ENCODE measurements around the gene TRIM36.
A peak's percentile ranks its signal among the peaks of the same experiment; 100 is the strongest.

Gene TRIM36, protein sequence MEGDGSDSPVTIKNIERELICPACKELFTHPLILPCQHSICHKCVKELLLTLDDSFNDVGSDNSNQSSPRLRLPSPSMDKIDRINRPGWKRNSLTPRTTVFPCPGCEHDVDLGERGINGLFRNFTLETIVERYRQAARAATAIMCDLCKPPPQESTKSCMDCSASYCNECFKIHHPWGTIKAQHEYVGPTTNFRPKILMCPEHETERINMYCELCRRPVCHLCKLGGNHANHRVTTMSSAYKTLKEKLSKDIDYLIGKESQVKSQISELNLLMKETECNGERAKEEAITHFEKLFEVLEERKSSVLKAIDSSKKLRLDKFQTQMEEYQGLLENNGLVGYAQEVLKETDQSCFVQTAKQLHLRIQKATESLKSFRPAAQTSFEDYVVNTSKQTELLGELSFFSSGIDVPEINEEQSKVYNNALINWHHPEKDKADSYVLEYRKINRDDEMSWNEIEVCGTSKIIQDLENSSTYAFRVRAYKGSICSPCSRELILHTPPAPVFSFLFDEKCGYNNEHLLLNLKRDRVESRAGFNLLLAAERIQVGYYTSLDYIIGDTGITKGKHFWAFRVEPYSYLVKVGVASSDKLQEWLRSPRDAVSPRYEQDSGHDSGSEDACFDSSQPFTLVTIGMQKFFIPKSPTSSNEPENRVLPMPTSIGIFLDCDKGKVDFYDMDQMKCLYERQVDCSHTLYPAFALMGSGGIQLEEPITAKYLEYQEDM

DNA sequence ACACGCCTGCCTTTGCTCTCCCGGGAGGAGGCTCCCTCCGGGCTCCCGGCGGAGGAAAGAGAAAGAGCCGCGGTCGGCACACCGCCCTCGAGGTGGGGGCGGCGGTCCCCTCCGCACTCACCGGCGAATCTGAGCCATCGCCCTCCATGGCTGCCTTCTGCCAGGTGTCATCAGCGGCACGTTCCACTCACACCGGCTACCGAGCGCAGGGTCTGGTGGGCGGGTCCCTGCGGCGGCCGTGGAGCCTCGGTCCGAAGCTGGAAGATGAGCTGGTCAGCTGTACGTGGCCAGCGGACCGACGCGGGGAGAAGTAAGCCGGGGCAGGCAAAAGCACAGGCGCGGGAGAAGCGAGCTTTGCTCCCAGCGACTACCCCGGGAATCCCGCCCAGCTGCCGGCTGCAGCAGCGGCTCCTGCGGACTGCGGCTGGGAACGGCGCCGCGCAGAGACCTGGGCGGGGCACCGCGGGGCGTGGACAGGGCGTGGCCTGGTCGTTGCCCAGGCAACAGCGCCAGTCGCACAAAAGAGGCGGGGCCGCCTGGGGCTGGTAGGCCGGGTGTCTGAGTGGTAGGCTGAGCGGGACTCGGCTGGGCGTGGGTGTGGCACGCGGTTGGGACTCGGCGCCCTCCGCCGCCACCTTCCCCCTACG is at the start of gene TRIM36:
Gene TRIM36, minus strand, starts transcription at position 422 of the 647 bp plus-strand sequence. Its CDS starts 274 bp downstream, at position 148.
- peak; percentile 98 for ATAC-seq

DNA sequence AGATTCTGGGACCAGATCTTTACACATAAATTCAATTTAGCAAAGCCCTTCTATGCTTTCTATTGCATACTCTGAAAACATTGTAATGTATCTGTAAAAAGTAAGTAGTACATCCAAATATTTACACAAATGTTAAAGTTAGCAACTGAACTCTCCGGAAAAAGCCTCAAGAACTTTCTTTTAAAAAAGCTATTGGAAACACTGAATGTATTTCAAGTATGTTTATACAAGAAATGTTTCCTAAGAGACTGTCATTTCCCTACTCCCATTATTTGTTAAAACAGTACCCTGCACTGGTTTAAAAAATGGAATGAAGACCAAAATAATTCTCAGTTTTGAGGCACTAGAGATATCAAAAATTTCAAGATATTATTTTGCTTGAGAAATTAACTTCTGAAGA is 44.8 kb upstream of the TRIM36 start:
- no peak for ATAC-seq

DNA sequence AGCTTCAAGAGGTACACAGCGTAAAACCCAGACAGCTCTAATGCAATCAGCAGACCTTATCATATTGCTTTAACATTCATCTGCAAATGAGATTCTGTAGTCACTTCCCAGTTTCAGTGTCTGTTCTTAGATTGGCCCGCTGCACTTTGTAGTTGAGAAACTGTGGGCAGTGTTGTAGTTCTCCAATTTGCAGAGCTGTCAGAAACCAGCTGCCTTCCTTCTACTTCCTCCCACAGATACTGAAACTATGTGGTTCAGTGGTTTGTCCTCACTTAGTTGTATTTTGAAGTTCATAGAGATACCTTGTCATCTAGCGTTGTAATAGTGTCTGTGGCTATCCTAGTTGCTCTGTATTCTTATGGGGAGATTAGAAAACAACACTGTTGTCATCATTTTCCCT is 39.6 kb upstream of the TRIM36 start:
- ATAC-seq: peak; percentile 95 to 97

DNA sequence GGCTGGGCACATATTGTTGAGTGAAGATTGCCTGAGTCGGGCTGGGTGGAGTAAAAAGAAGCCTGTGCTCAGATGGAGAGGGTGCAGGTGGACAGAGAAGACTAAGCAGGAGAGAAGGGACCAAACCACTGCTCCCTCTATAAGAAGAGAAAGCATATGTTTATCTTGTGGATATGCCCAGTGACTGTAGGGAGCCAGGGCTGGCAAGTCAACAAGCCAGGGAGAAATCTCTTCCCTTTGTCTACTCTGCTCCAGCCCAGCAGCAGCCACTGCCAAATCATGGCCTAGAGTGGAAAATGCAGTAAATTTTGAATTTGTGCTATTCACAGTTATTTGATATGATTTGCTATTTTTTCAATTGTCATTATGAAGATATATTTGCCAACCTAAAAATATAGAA is 33.2 kb upstream of the TRIM36 start:
- ATAC-seq: no peak

DNA sequence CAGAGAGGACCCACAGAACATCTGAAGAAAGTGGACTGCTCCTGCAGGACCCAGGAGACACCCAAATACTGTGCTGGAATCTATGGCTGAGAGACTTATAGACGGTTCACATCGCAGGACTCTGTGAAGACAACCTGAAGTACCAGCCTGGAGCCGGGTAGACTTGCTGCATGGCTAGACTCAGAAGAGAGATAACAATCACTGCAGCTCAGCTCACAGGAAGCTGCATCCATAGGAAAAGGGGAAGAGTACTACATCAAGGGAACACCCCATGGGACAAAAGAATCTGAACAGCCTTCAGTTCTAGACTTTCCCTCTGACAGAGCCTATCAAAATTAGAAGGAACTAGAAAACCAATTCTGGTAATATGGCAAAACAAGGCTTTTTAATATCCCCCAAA is 26.5 kb upstream of the TRIM36 start:
- ATAC-seq: no peak

DNA sequence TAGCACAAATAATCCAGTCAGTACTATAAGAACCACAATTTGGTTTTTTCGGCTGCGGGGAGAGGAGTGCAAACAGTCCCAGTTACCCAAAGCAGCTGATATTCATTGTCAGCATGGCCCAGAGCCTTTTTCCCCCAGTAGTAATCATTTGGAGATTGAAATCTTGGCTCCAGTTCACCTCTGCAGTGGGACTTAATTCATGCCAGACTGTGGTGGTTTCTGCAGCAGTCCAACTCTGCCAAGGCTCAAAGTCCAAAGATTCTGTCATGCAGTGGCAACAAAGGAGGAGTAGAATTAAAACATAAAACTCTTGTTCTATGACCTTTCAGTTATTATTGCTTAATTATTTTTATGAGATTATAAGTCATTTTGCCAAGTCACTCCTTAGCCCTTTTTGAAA is 25.0 kb upstream of the TRIM36 start:
- no peak for ATAC-seq

DNA sequence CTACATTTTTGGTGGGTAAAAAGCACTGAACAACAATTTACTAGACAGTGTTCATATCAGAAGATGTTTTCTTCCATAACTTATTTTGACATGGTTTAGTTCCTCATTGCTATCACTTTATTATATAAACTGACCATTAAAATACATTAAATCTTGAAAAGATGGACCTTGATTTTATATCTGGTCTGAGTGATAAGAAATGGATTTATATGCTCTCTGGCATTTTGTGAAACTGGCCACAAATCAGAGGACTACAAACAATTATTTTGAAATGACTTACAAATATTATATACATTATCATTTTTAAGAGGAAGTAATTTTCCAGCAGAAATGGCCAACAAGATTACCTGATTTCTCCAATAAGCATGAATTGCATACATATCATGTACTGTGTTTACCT is 23.6 kb upstream of the TRIM36 start:
- ATAC-seq: no peak

DNA sequence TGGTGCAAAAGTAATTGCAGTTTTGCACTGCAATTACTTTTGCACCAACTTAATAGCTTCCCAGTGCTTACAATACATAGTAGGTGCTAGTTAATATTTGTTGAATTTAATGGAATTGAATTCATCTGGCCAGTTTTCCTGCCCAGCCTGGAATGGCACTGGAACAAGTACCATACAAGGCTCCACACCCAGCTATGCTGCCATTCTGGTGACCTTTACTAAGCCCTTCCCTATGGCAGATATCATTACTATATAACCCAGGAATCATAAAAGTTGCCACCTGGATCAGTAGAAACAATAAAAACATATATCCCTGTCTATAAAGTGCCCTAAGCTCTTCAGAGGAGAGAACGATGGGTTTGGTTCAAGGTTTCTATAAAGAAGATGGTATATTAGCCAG is 22.4 kb upstream of the TRIM36 start:
- ATAC-seq: no peak

DNA sequence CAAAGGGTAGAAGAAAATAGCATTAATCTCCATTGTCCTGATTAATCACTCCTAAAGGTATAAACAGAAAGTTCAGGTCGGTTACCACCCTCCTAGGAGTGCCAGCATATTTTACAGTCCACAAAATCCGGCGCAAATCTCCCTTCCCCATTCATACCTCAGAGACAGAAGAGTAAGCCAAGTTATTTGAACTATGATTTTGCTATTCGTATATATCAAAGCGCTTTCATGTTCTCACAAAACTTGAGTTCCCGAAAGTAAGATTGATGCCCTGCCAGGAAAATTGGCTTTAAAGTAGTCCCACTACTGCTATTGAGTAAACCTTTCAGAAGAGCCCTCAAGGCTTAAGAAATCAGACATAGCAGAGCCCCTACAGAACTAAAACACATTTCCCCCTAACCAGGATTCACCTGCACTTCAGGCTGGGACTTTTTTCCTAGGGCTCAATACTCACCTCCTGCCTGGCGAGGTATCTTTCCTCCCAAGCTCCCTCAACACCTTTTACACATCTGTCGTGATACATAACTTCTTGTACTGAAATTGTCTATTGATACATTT is 21.8 kb upstream of the TRIM36 start:
- no peak for ATAC-seq

DNA sequence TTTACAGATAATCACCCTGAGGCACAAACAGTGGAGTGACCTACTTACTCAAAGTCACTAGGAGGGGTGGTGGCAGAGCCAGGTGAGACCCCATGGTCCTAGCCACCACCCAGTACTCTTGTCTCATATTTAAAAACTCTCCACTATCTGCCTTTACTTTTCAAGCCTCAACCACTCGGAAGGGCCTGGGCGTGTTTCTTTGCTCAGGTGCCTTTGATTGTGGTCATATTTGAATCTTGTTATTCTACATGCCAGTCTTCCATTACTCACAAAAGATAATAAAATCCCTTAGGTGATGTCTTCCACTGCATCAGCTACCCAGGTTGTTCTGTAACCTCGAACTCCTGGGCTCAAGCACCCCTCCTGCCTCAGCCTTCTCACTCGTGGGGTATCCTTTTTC is 20.7 kb upstream of the TRIM36 start:
- no peak for ATAC-seq

DNA sequence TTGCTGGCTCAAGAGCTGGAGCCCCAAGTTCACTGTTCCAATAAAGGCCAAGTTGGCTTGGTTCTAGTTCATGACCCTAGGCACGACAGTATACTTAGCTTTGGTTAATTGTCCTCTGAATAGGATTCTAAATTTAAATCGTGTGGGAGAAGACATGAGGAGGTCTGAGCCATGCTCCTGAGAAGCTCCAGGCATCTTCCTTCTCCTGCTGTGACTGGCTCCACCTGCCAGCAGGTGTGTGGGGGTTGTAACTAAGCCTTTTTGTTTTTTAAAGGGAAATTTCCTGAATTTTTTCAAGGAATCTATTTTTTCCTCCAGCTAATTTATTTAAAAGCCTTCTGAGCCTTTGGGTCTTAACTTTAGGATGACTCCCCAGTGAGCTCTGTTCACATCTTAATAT is 20.2 kb upstream of the TRIM36 start:
- ATAC-seq: no peak

DNA sequence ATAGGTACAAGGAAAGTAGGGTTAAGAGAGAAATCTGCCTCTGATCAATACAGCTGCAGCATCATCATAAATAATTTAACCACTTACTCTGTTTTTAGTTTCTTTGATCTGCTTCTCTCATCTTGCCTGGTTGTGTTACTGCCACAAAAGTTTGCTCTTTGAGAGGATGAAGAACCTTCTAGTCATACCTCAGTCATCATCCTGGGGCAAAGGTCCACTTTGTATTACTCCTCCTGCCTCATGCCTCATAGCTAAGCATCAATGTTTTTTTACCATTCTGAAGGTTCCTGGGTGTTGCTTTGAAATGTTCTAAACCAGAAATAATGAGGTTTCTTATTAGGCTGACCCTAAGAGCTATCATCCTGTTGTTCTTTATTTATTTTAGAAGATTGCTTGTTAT is 17.1 kb upstream of the TRIM36 start:
- no peak for ATAC-seq

DNA sequence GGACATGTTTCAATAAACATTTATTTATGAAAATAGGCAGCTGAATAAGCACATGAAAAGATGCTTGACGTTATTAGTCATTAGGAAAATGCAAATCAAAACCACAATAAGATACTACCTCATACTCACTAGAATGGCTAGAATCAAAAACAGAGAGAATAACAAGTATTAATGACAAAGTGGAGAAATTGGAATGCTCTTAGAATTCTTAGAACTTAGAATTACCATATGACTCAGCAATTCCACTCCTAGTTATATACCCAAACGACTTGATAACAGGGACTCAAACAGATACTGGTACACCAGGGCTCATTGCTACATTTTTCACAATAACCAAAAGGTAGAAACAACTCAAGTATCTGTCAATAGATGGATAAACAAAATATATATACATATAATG is 15.1 kb upstream of the TRIM36 start:
- peak; percentile 66 to 79 for ATAC-seq

DNA sequence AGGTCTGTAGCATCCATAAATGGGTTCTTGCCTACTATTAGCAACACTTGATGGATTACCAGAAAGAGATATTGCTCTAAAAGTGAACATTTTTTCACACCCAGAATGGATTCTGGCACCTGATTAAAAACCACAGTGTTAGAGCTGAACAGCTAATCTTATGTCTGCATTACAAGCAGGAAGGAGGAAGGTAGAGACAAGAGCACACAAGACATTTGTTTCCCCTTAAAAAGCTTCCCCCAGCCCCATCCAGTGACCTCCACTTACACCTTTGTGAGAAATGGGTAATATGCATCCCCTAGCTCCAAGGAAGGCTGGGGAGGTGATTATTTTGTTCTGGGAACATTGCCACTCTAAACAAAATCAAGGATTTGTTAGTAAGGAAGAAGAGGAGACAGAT is 12.0 kb upstream of the TRIM36 start:
- no peak for ATAC-seq

DNA sequence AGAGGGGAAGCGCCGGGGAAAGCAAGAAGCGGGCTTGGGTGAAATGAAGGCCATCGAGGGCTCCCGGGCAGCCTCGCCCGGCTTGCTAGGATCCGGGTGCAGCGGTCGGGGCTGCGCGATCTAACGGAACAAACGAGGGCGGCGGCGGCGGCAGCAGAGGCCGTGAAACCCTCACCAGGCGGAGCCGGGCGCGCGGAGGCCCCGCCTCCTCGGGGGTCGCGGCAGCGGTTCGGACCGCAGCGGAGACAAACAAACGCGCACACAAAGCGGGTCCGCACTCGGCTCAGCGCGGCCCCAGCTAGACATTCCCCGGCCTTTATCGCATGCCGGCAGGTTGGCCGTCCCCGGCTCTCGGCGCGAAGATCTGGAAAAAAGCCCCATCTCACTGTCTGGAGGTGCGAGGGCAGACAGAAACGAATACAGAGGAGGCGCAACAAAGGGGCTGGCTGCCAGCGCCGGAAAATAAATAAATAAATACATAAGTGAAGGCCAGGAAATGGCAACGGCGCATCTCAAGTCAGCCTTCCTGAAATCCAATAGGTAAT is 10.5 kb upstream of the TRIM36 start:
- ATAC-seq: peak in 1 of 2 donors; percentile 45

DNA sequence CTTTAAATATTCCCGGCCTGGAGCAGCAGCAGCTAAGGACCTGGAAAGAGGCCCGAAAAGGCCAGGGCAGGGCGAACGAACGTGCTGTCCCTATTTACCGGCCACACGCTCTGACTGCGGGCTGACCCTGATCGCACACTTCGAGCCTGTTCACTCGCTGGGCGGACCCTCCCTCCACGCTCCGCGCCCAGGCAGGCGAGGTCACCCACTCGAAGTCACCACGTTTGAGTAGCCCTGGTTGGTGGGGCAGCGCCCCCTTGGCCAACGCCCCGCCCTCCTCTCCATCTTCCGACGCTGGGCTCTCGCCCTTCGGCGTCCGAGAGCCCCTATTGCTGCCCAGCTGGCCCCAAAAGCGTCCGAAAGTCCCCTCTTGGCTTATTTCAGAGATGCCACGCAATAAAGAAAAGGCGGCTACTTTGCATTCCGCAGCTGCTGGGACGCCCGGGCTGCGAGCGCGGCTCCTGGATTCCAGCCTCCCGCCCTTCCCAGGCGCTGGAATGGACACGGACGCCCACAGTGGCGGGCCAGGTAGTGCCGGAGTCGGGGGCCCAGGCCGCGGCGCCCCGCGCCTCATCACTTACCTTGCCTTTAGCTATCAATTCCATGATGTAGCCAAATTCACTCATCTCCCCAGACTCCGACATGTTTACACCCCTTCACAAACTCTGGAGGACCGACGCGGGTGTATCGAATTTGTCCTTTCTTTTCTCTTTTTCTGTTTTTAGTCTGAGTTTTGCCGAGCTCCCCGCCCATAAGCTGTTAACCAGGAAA is 9.9 kb upstream of the TRIM36 start:
- ATAC-seq: no peak

DNA sequence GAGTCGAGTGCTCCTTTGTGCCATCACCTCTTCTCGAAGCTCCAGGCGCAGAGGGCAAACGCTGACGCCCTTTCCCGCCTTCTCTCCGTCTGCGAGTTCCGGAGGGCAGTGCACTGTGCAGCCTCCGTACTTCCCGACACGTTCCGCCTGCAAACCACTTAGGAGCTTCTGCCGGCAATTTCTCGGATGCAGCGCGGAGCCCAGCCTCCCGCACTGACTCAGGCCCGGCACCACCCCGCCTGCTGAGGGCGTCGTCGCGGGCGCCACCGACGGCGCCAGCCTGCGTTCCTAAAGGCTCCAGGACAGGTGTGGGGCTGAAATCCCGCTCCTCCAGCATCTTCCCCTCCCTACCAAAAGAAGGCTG is 9.3 kb upstream of the TRIM36 start:
- ATAC-seq: no peak

DNA sequence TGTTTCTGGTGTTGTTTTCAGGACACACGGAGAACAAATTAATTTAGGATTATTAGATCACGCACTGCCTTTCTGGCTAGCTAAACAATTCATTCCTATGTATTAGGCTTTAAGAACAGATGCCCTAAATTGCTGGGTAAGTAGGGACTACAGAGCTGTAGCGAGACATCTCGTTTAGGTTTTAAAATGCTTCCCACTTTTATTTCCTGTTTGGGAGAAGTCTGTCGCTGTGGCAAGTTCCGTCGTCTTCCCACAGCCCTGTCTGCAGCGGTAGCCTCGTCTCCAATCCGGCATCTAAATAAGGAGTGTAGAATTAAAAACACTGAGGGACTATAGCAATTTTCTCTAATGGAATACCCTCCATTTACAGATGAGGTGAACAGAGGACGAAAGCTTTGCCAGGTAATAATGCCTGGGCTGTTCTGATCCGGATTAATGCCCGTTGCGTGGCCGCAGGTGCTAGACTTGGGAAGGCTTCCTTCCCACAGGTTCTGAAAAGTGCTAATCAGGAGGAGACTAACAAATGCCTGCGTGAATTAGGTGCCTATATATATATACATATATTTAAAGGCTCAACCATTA is 1.3 kb upstream of the TRIM36 start:
- ATAC-seq: no peak

DNA sequence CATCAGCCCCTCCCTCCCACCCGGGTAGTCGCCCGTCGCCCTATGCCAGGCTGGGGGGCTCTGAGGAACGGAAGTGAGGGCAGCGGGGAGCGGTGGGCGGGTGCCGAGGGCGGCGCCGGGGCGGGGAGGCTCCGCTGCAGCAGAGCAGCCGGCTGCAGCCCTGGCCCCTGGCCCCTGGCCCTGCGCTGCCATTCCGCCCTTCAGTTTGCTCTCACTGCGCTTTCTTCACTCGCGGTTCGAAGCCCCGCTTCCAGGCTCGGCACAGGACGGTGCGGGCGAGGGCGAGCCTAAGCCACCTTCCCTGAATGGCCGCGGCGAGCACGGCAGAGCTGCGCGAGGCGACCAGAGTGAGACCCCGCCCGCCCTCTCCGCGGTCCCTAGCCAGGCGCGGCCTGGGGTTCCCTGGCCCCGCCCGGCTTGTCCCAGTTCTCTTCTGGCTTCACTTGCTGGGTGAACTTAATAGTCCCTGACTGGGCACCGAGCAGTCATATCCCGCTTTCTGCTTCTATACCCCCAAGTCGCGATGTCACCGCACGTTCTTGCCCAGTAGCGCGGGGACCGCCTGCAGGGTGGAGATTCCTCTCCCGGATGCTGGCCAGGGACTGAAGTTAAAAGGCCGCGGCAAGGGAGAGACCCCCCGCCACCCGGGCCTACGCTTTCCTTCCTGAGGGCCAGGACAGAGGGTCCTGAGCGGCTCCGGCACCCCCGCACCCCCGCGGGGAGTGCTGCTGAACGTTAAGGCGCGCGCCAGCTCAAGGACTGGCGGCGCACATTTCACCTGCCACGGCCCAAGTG is 623 bp upstream of the TRIM36 start:
- ATAC-seq: peak; percentile 47 to 50

DNA sequence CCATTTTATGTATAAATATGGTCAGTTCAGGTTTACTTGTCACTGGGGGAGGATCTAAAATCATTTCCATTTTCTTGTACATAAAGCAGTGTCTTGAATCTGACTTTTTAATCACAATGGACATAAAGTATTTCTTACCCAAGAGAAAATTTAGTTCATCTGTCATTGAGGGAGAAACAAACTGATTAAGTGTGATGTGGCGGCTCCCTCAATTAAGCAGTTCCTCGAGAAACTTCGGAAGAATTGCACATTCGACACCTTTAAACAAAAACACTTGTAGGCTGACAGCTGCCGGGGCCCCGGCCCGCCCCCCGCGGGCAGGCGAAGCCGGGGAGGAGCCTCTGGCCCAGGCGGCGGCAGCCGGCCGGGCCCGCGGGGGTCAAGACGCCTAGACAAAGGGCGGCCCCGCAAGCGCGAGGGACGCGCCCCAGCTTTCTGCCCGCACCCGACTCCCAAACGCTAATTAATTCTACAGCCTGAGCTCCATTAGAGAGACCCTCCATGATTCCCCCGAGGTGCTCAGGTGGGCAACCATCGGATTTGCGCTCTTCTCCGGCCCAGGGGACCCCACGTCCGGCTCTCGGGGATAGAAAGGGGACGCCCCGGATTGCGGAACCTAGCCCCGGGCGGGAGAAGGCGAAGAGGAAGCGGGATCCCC is 750 bp downstream of the TRIM36 start:
- no peak for ATAC-seq
